Mesothelial cell of epicardium (in vitro differentiated cells): ENCODE results near the gene LZTR1. TPM values are rescaled to one million over a fixed set of nuclear protein-coding genes. Genes with fewer than 3 reads are reported as not detected.

Experiments
- DNase-seq, 2 experiments: peaks; one replicate each; pipeline ENCODE4 v3.0.0; 2021; ENCODE audit warnings: low spot score in 2 of 2; ENCODE audit not compliant: unreplicated experiment in 2 of 2
- H3K27ac Mint-ChIP-seq: 2 replicates; pipeline ENCODE4 v1.8.0; 2021; ENCODE audit warnings: mixed read lengths
- H3K27me3 Mint-ChIP-seq: 2 replicates; pipeline ENCODE4 v1.8.0; 2021; ENCODE audit warnings: low read depth, mixed read lengths
- H3K36me3 Mint-ChIP-seq: 2 replicates; pipeline ENCODE4 v1.8.0; 2021; ENCODE audit warnings: mixed read lengths
- H3K4me1 Mint-ChIP-seq: 2 replicates; pipeline ENCODE4 v1.8.0; 2021; ENCODE audit warnings: mixed read lengths
- H3K4me3 Mint-ChIP-seq: 2 replicates; pipeline ENCODE4 v1.8.0; 2021; ENCODE audit warnings: mild to moderate bottlenecking, moderate library complexity, mixed read lengths
- H3K9me3 Mint-ChIP-seq: 2 replicates; pipeline ENCODE4 v1.8.0; 2021; ENCODE audit warnings: mixed read lengths
- CTCF ChIP-seq: fragments of 200-600 bp; sonication (generic); IDR thresholded peaks from one replicate; pipeline ENCODE4 v1.5.0; 2021; ENCODE audit warnings: antibody characterized with exemption; ENCODE audit not compliant: unreplicated experiment
- total RNA-seq: library from RNA; stranded (reverse); gene quantifications from 3 replicates; pipeline ENCODE4 v1.2.1, GENCODE V29; 2021

The LZTR1 gene
- total RNA-seq, 1 donor from 2014 or later = 97.3 TPM

GRCh38 chr22:20965104-20965887 lies 16.8 kb upstream of the LZTR1 start:
- H3K4me3 Mint-ChIP-seq = peak overlapping the region; percentile 55
- peaks cover 22% of the 10 kb centered on the region for H3K27me3 Mint-ChIP-seq
- no peak overlapping the region for H3K27ac Mint-ChIP-seq
- H3K36me3 Mint-ChIP-seq = no peaks in the 10 kb centered on the region
- H3K4me1 Mint-ChIP-seq = peaks cover 6% of the 10 kb centered on the region
- H3K9me3 Mint-ChIP-seq = no peaks in the 10 kb centered on the region
- DNase-seq = no peak
- TF ChIP-seq CTCF = no peak

- TF ChIP-seq CTCF = no peak
- H3K4me1 Mint-ChIP-seq = peaks cover 6% of the 10 kb centered on the region
- DNase-seq = no peak
- no peaks in the 10 kb centered on the region for H3K9me3 Mint-ChIP-seq
- H3K27ac Mint-ChIP-seq = no peak overlapping the region
- peaks cover 22% of the 10 kb centered on the region for H3K27me3 Mint-ChIP-seq
- H3K36me3 Mint-ChIP-seq = no peaks in the 10 kb centered on the region
- H3K4me3 Mint-ChIP-seq = peak overlapping the region; percentile 55
These were observed 15.9 kb upstream of the LZTR1 start for GRCh38 chr22:20965888-20966855.

- no peaks in the 10 kb centered on the region for H3K36me3 Mint-ChIP-seq
- peaks cover 6% of the 10 kb centered on the region for H3K4me1 Mint-ChIP-seq
- H3K27ac Mint-ChIP-seq = no peak within 1 kb of the TSS
These were observed 15.0 kb upstream of the LZTR1 start, which contains the start of gene AIFM3 for GRCh38 chr22:20966883-20967696. AIFM3 (plus strand) TSS chr22:20967255; CDS start chr22:20967945, 690 bp downstream.

GRCh38 chr22:20967697-20968211 lies 14.3 kb upstream of the LZTR1 start:
- no peaks in the 10 kb centered on the region for H3K36me3 Mint-ChIP-seq
- no peaks in the 10 kb centered on the region for H3K9me3 Mint-ChIP-seq
- no peak for DNase-seq
- H3K4me3 Mint-ChIP-seq = no peak overlapping the region
- no peak for TF ChIP-seq CTCF
- H3K4me1 Mint-ChIP-seq = peaks cover 6% of the 10 kb centered on the region
- no peak overlapping the region for H3K27ac Mint-ChIP-seq
- peaks cover 22% of the 10 kb centered on the region for H3K27me3 Mint-ChIP-seq

More at GRCh38 chr22:20966883-20967696, 15.0 kb upstream of the LZTR1 start, which contains the start of gene AIFM3:
- peaks cover 22% of the 10 kb centered on the region for H3K27me3 Mint-ChIP-seq
- no peak for TF ChIP-seq CTCF
- no peak within 1 kb of the TSS for H3K4me3 Mint-ChIP-seq
- no peak for DNase-seq
- no peaks in the 10 kb centered on the region for H3K9me3 Mint-ChIP-seq
